Activated CD8-positive, alpha-beta memory T cell treated with anti-CD3 and anti-CD28 coated beads for 4 hours (primary cell): ENCODE results near the gene DISC1.

Experiments used
- DNase-seq, 2 donors: peaks; one replicate each; pipeline ENCODE4 v3.0.0-alpha.2; 2020; ENCODE audit warnings: low read depth in 2 of 2

Gene DISC1

DNA sequence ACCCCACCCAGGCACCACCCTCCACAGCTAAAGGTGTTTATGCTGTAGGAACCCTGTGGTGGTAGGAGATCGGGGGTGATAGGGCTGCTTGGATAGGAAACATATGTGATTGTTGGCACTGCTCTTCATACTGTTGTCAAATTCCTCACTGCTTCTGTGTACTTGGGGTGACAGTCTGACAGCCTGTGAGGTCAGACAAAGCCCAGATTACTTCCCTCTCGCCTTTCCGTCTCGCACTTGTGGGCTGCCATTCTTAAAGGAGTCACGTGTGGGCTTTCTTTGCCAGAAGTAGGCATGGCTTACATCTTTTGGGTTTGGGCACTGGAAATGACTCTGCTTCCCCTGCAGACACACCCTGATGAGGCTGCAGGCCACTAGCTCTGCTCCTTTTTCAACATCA lies 363.8 kb downstream of the DISC1 start:
- DNase-seq, result no peak

DNA sequence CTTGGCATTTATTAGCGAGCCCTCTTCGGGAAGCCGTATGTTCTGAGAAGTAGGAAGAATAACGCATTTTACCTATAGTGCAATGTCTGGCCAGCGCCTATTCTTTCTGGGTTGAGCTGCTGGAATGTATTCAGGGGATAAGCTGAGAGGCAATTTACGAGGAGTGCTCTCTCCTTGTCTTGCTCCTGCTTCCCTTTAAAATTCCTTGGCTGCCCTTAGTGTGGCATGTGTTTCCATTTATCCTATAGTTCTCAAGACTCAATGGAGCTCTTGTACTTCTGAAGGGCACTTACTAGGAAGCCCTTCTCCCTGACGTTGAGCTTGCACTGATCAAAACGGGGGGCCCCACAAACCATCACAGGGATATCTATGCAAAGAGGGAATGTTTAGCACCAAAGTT lies 364.6 kb downstream of the DISC1 start:
- no peak for DNase-seq

DNA sequence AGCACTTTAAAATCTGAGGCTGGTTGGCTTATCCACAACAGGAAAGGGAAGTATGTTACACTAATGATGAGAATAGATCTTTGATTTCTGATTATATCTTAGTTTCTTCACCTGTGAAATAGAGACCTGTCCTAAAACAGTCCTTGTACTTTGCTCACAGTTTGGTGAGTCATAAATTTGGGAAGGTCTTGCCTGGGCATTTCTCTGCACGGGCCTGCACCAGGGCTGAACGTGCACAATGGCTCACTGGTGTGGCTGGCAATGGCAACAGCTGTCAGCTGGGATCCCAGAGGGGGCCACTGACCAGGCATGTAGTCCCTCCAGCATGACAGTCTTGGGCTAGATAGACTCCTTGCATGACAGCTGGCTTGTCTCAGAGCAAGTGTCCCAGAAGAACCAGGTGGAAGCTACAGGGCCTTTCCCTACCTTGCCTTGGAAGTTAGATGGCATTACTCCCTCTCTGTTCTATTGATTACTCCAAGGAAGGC lies 367.4 kb downstream of the DISC1 start:
- no peak for DNase-seq

DNA sequence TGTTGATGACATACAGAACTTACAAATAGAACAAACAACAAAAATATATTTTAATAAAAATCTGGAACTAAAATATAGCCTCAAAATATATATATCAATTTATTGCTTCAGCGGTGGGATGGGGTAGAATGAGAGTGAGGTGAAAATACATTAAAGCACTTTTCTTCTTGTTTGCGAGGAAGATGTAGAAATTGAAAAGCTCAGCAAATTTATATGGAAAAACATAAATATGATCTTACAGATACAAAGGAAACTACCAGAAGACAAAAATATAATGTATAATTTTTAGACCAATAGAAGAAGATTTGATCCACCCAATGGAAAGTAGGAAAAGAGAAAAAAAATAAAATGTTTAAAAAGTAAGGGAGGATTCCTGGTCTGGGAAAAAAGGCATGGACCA lies 372.2 kb downstream of the DISC1 start:
- DNase-seq, result no peak

DNA sequence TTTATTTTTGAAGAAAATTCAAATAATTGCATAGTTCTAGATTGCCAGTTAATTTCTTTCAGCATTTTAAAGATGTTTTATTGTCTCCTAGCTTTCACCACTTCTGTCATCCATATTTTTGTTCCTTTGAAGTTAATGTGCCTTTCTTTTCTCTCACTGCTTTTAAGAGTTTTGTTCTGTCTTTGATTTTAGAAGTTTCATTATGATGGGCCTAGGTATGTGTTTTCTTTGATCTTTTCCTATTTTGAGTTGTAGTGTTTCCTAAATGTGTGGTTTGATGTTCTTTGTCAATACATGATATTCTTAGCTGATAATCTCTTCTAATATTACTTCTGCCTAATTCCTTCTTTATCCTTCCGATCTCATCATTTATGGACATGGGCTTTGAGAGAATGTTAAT lies 378.7 kb downstream of the DISC1 start:
- DNase-seq, result no peak

DNA sequence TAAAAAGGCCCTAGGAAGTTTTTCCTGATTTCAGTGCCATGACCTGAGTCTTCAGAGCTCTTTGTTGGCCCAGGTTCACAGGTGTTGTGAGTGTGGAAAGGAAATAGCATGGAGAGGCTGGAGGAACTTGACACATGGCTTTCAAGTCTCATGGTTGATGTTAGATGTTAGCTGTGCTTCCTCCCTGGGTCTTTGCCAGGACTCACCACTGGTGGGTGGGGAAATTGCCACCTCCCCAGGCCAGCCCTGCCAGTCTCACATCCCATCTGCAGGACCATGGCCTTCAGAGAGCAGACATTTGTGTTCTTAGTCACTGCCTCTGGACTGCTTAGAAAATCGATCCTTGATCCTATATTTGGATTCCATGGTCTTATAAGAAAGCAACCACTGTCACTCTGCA lies 383.2 kb downstream of the DISC1 start:
- DNase-seq, result no peak

DNA sequence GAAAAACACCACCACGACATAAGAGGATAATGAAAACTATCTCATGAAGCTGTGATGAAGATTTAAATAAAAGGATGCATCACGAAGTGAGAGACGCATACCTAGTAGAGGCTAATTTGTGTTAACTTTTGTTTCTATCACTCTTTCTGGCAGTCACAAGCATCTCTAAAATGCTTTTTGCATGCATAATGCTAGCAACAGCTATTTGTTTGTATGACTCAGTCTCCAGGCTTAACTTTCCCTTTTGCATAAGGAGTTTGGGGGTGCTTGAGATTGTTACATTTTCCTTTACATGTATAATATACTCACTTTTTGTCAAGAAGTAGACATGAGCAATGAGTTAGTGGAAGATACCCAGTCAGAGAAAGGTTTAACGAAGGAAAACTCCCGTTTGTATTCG lies 385.4 kb downstream of the DISC1 start:
- DNase-seq, result no peak

DNA sequence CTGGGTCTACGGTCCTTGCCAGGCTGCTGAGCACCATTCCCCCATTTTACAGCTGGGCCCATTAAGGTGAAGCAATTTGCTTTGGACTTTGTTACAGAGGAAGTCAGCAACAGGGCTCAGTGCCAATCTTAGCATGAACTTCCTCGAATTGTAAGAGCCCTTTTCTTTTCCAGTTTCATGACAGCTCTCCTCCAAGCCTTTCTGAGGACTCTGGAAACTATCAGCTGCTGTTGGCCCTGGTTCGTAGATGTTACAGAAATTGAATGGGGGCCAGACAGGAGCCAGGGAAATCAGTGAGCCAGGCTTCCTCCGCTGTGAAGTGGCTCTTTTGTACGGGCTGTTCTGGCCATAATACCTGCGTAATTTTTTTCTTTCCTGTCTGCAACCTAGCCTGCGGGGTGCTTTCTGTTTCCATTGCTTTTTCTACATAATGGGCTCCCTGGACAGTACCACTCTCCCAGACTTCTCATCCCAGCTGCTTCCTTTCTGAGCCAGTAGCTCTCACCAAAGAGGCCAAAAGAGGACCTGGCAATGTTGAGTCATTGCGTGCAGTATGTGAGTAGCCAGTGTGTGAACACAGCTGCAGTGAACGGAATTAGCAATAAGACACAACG lies 386.3 kb downstream of the DISC1 start:
- no peak for DNase-seq

DNA sequence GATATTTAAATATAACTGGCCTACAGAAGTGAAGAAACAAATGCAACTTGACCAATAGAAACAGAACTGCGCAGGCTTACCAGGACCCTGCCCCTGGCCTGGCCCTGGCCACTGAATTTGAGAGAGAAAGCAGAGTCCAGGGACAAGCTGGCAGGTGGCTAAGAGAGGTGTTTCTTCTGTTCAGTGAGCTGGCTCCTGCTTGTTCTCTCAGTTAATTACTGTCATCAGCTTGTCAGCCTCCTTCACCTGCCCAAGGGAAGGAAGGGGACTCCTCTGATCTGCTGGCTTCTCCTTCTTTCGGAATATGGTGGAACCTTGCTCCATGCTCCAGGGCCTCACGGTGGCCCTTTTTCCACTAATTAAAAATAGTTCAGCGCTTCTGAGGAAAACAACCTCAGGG lies 388.4 kb downstream of the DISC1 start:
- no peak for DNase-seq

DNA sequence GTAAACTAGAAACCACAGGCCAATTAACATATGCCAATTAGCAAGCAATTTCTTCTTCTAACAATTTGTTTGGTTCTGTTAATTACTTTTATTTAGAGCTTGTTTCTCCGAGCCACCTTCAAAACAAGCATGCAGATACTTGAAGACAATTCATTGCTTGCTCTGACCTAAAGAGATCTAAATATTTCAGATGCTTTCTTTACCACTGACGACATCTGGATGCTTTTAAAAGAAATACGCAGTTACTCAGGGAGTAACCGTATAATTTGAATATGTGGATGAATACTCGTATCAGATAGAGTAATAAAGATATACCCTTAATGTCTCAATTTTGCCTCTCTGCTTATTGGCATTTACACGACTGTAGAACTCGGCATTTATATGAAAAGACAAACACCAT lies 390.0 kb downstream of the DISC1 start:
- DNase-seq, result no peak

DNA sequence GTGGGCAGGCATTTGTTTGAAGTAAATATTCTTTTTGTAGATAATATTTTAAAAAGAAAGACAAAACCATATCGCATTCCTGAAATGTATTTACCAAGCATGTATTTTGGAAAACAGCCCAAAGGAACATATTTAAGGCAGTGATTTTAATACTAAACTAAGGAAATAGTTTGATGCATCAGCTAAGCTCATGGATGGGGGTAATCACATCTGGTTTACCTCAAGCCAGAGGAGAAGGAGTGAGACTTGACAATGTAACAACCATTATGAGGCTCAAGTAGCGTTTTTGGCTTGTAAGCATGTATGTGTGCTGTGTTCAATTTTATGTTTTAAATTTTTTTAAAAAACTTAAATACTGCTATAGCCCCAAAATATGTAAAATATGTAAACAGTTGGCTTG lies 390.5 kb downstream of the DISC1 start:
- no peak for DNase-seq

DNA sequence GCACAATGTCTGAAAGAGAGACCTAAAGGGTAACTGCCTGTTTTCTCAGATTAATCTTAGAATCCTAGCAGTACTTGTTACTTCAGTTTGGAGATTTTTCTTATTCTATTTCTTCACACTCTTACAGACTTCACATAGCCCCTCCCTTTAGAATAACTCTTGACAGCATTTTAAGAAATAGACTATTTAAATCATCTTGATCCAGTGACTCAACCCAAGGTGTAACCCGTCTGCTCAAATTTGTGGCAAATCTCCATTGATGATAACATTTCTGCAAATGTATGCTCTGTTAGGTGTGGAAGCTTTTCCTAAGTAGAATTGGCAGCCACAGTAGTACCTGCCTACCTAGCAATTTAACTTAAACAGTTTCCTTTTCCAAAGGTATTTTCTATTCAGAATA lies 391.2 kb downstream of the DISC1 start:
- no peak for DNase-seq

DNA sequence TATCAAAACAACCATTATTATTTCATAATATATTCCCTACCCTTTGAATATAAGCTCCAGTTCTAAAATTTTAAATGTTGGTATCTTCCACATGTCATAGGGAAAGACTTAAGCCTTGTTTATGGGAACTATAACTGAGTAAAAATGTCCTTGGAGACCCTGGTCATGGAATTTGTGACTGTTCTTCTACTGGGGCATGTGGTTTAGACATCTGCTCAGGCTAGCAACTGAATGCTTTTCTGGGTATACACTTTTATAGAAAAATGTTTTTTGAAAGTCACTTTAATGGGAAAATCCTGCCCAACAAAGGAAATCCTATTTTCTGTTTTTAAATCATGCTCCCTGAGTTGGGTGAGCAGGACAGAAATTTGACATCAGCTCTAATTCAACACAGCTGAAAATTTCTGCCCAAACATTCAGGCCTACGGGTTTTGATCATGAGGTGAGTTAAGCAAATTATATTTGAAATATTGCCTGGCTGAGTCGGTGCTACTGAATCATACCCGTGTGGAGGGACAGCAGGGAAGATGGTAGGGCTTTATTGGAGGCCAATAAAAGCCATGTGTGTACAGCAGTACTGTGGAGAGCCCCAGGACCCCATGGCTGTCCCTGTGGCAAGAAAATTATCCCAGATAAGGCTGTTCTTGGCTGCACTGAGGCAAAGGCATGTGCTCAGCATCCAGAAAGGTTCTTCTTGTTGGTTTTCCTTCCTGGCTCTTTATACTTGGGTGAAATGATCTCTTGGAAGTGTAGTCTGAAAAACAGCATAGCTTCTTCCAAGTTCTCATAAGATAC lies 391.8 kb downstream of the DISC1 start:
- DNase-seq, result no peak

DNA sequence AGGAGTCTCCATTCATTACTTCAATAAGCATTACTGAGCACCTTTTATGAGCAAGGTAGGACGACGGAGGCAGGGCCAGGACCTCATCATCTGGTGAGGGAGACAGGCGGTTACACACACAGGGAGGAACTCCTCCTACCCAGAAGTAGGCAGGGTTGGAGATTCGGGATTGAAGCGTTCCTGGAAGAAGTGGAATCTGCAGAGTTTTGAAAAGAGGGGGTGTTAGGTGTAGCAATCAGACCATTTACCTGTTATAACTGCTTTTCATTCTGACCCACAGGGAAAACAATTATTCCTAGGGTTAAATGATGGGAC lies 392.4 kb downstream of the DISC1 start:
- DNase-seq, result no peak

DNA sequence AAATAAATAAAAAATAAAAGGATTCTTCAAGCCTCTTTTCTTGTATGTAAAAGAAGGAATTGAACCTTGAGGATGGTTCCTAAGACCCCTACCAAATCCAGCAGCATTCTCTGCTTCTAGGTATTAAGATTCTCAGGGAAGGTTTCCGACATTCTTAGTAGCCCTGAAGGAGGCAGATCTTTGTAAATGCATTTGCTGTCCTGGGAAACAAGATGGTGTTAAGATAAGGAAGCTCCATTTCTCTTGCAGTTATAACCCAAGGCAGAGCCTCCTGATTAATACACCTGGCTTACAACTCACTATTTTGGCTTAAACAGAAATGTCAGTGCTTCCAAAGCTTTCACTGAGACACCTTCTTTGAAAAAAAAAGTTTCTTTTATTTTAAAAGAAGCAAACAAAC lies 393.8 kb downstream of the DISC1 start:
- DNase-seq, result no peak

DNA sequence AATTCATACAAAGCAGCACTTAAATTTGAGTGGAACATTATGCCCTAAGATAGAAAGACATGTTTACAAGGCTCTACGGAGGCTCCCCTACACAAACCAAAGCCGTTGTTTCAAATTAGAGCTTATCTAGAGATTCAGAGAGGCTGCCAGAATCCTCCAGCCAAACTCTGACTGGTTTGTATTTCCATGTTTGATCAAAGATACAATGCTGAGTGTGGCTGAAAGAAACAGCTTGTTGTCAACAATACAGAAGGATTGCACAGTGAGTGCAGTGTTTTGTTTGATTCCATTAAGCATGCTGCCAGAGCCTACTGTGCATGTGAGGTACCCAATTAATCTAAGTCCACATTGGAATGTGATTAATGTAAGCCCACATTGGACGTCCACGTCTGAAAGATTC lies 402.7 kb downstream of the DISC1 start:
- no peak for DNase-seq

DNA sequence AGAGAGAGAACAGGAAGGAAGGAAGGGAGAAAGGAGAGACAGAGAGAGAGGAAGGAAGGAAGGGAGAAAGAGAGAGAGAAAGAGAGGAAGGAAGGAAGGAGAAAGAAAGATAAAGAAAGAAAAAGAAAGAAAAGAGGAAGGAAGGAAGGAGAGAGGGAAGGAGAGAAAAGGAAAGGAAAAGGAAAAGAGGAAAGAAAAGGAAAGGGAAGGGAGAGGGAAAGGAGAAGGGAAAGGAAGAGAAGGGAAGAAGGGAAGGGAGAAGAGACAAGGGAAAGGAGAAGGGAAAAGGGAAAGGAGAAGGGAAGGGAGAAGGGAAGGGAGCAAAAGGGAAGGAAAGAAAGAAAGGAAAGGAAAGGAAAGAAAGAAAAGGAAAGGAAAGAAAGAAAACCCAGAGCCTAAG lies 404.6 kb downstream of the DISC1 start:
- DNase-seq, result no peak

DNA sequence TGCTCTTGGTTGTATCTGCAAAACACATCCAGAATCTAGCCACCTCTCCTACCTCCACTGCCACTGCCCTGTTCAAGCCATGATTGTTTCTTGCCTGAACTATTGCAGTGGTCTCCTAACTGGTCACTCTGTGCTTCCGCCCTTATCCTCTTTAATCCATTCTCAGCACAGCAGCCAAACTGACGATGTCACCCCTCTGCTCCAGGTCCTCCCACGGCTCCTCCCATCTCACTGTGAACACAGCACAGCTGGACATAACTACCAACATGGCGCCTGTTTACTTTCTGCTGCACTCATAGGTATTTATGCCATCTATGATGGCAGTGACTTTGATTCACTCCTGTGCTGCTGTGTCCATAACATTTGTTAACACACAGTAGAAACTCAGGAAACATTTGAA lies 406.7 kb downstream of the DISC1 start:
- DNase-seq, result no peak

DNA sequence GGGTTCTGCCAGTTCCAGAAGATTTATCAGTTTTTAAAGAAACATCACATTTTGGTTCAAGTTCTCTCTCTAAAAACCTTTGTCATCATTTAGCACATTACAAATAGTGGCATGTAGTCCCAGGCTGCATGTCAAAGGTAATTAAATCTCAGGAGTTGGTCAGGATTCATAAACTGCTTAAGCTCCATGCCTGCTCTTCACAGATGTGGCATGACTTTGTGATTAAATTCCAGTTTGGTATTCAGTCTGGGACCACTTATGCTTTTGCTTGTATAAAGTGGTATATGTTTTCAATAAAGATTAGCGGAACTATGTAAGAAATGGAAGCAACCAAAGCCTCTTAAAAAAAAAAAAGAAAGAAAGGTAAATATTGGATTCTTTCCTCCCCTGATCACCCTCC lies 408.0 kb downstream of the DISC1 start:
- DNase-seq, result no peak

DNA sequence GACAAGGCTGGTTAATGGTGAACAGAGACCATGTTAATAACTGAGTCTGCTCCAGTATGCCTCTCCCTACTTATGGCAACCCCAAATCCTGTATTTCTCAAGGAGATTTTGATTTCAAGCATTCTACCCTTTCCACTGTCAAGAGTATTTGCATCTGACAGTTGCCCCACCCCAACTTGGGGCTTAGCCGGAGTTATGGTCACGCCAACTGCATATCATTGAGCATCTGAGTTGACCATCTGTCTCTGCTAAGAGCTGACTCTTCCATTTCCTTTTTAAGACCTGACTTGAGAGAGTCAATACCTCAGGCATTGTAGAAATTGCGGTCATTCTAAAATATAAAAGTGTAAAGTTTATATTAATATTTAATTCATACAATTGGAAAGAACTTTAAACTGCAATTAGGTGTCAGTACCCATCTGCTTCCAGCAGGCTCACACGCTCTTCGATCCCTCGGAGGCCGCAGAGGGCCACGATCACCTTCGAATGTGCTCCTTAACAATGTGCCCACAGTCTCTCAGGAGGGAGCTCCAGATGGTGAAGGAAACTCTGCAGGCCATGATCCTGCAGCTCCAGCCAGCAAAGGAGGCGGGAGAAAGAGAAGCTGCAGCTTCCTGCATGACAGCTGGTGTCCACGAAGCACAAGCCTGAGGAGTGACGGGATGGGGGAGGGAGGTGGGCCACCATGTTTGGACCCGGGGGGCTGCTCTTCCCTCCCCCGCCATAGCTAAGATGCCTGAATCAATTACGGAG lies 409.8 kb downstream of the DISC1 start:
- DNase-seq, result no peak

DNA sequence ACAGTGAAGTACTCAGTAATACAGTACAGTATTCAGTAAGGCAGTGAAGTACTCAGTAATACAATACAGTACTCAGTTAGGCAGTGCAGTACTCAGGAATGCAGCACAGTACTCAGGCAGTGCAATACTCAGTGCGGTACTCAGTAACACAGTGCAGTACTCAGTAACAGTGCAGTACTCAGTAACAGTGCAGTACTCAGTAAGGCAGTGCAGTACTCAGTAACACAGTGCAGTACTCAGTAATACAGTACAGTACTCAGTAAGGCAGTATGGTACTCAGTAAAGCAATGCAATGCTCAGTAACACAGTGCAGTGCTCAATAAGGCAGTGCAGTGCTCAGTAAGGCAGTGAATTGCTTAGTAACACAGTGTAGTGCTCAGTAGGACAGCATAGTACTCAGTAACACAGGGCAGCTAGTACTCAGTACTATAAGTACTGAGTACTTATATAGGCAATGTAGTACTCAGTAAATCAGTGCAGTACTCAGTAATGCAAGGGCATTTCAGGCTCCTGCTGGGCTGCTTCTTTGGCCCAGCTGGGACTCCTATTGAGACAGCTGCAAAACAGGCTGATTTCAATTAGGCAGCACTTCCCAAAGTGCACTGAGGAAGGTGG lies 411.3 kb downstream of the DISC1 start:
- no peak for DNase-seq
